ENCODE data around the gene COPG2. TPM values are rescaled to one million over a fixed set of nuclear protein-coding genes. Genes with fewer than 3 reads are reported as not detected.

The COPG2 gene
- total and polyA plus RNA-seq, 2 experiments from 2014 or later, result 4.9 to 66.3 TPM

DNA sequence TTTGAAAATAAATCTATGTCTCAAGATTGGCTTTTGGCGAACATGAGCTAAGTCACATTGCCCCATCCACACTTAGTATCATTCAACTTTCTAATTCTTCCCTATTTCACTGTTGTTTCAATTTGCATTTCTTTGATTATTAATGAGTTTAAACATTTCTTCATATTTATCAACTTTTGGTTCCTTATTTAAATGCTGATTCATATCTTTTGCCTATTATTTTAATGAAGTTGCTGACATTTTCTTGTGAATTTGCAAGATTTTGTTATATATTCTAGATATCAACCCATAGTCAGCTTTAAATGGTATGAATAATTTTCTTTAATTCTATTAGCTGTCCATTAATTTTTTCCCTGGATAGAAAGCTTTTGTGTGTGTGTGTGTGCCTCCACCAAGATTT lies 32.2 kb upstream of the COPG2 start (continued):
- TF ChIP-seq, protein P1, sequence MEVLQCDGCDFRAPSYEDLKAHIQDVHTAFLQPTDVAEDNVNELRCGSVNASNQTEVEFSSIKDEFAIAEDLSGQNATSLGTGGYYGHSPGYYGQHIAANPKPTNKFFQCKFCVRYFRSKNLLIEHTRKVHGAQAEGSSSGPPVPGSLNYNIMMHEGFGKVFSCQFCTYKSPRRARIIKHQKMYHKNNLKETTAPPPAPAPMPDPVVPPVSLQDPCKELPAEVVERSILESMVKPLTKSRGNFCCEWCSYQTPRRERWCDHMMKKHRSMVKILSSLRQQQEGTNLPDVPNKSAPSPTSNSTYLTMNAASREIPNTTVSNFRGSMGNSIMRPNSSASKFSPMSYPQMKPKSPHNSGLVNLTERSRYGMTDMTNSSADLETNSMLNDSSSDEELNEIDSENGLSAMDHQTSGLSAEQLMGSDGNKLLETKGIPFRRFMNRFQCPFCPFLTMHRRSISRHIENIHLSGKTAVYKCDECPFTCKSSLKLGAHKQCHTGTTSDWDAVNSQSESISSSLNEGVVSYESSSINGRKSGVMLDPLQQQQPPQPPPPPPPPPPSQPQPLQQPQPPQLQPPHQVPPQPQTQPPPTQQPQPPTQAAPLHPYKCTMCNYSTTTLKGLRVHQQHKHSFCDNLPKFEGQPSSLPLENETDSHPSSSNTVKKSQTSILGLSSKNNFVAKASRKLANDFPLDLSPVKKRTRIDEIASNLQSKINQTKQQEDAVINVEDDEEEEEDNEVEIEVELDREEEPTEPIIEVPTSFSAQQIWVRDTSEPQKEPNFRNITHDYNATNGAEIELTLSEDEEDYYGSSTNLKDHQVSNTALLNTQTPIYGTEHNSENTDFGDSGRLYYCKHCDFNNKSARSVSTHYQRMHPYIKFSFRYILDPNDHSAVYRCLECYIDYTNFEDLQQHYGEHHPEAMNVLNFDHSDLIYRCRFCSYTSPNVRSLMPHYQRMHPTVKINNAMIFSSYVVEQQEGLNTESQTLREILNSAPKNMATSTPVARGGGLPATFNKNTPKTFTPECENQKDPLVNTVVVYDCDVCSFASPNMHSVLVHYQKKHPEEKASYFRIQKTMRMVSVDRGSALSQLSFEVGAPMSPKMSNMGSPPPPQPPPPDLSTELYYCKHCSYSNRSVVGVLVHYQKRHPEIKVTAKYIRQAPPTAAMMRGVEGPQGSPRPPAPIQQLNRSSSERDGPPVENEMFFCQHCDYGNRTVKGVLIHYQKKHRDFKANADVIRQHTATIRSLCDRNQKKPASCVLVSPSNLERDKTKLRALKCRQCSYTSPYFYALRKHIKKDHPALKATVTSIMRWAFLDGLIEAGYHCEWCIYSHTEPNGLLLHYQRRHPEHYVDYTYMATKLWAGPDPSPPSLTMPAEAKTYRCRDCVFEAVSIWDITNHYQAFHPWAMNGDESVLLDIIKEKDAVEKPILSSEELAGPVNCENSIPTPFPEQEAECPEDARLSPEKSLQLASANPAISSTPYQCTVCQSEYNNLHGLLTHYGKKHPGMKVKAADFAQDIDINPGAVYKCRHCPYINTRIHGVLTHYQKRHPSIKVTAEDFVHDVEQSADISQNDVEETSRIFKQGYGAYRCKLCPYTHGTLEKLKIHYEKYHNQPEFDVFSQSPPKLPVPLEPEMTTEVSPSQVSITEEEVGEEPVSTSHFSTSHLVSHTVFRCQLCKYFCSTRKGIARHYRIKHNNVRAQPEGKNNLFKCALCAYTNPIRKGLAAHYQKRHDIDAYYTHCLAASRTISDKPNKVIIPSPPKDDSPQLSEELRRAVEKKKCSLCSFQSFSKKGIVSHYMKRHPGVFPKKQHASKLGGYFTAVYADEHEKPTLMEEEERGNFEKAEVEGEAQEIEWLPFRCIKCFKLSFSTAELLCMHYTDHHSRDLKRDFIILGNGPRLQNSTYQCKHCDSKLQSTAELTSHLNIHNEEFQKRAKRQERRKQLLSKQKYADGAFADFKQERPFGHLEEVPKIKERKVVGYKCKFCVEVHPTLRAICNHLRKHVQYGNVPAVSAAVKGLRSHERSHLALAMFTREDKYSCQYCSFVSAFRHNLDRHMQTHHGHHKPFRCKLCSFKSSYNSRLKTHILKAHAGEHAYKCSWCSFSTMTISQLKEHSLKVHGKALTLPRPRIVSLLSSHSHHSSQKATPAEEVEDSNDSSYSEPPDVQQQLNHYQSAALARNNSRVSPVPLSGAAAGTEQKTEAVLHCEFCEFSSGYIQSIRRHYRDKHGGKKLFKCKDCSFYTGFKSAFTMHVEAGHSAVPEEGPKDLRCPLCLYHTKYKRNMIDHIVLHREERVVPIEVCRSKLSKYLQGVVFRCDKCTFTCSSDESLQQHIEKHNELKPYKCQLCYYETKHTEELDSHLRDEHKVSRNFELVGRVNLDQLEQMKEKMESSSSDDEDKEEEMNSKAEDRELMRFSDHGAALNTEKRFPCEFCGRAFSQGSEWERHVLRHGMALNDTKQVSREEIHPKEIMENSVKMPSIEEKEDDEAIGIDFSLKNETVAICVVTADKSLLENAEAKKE (CRISPR knock-in tag; IDR thresholded peaks at IDR 0.05), result no peak
- TF ChIP-seq POLR2AphosphoS5 (IDR thresholded peaks at IDR 0.05; ENCODE audit: low read depth), result no peak
- no peak for TF ChIP-seq EZH2phosphoT487 (IDR thresholded peaks at IDR 0.05; ENCODE audit: unreplicated experiment)
- no peak for TF ChIP-seq CTCF (conservative IDR thresholded peaks at IDR 0.05; ENCODE audit: low read depth in 2 of 2)

GRCh38 chr7:130699686-130700085 lies 31.1 kb upstream of the COPG2 start:
- Histone ChIP-seq H3K79me2 (replicated peaks; ENCODE audit: insufficient read depth) (no peaks in the 10 kb centered on the region), H3K27ac (ENCODE audit: low read depth) (no peak overlapping the region), H2AFZ (no peak overlapping the region), H3F3A (replicated peaks; ENCODE audit: low read depth) (no peaks in the 10 kb centered on the region), H3K27me3 (ENCODE audit: insufficient read depth) (no peaks in the 10 kb centered on the region), H3K36me3 (ENCODE audit: insufficient read depth) (no peaks in the 10 kb centered on the region), H3K4me1 (ENCODE audit: insufficient read depth) (no peaks in the 10 kb centered on the region), H3K9me2 (ENCODE audit: insufficient read depth) (no peaks in the 10 kb centered on the region), H3K4me3 (no peak overlapping the region), H3K4me2 (no peak overlapping the region), H4K20me1 (replicated peaks; ENCODE audit: insufficient read depth) (no peaks in the 10 kb centered on the region)
- ATAC-seq (no peak), DNase-seq (ENCODE audit: low spot score) (no peak)
- Mint-ChIP-seq H3K36me3 (ENCODE audit: low read depth) (no peaks in the 10 kb centered on the region), H3K9me3 (peaks cover 3% of the 10 kb centered on the region; the same call in 2 of the 3 replicates), H3K4me1 (no peaks in the 10 kb centered on the region), H3K4me3 (no peak overlapping the region), H3K27ac (no peak overlapping the region), H3K27me3 (ENCODE audit: insufficient read depth, low read depth, poor library complexity) (peaks cover 4% of the 10 kb centered on the region)
- TF ChIP-seq JUNB (IDR thresholded peaks at IDR 0.05; ENCODE audit: unreplicated experiment) (no peak), CTCF (conservative IDR thresholded peaks at IDR 0.05; ENCODE audit: low read depth in 2 of 2) (no peak)
- TF ChIP-seq, protein P1 (CRISPR knock-in tag; IDR thresholded peaks at IDR 0.05), result no peak
